Sigmoid colon (tissue), 7 donors: Measurements from ENCODE around the gene PRKCQ. TPM values are rescaled to one million over a fixed set of nuclear protein-coding genes. Genes with fewer than 3 reads are reported as not detected.

Experiments
- DNase-seq: peaks from one replicate; pipeline ENCODE4 v3.0.0-alpha.2; 2019
- H3K27ac ChIP-seq, 4 donors: fragments of 200-600 bp; sonication (generic); one replicate each; pipeline ENCODE4 v1.5.1; 2016 to 2019; ENCODE audit warnings: mild to moderate bottlenecking in 1 of 4
- H3K27me3 ChIP-seq, 3 donors: fragments of 200-600 bp; sonication (generic); one replicate each; pipeline ENCODE4 v1.5.1; 2019; ENCODE audit warnings: mild to moderate bottlenecking in 1 of 3
- H3K36me3 ChIP-seq, 4 donors: fragments of 200-600 bp; sonication (generic); one replicate each; pipeline ENCODE4 v1.5.1; 2016 to 2019
- H3K4me1 ChIP-seq, 4 donors: fragments of 200-600 bp; sonication (generic); one replicate each; pipeline ENCODE4 v1.5.1; 2017 to 2019
- H3K4me3 ChIP-seq, 4 donors: fragments of 200-600 bp; sonication (generic); one replicate each; pipeline ENCODE4 v1.5.1; 2017 to 2019; ENCODE audit warnings: mild to moderate bottlenecking in 2 of 4, moderate library complexity in 1 of 4
- H3K9me3 ChIP-seq, 4 donors: fragments of 200-600 bp in 3 of 4; sonication (generic) in 3 of 4; one replicate each; pipeline versions ENCODE4 v1.5.1 to v1.6.1; 2013 to 2019
- EP300 ChIP-seq, 4 donors: sonication (generic); formaldehyde crosslinking; IDR thresholded peaks; one replicate each; pipeline ENCODE4 v1.6.1; 2017; ENCODE audit warnings: antibody characterized with exemption in 4 of 4
- POLR2A ChIP-seq, 2 donors: fragments of 450-650 bp; IDR thresholded peaks; one replicate each; pipeline ENCODE4 v1.6.1; 2016; ENCODE audit warnings: antibody characterized with exemption in 2 of 2, mild to moderate bottlenecking in 2 of 2, moderate library complexity in 2 of 2
- POLR2AphosphoS5 ChIP-seq, 4 donors: sonication (generic); formaldehyde crosslinking; IDR thresholded peaks; one replicate each; pipeline ENCODE4 v1.6.1; 2017; ENCODE audit warnings: antibody characterized with exemption in 4 of 4
- WGBS, 2 donors: extraction: QIAGEN DNeasy Blood & Tissue Kit; methylation state at CpG; one replicate each; pipeline ENCODE4 v1.1.7; 2013; 5-methylcytosine and 5-hydroxymethylcytosine counted together
- intact Hi-C: fragments of 100-400 bp; cut with DNase I; formaldehyde crosslinking; loops from one replicate; pipeline ENCODE4 v1.15.1; 2023
- polyA plus RNA-seq, 3 donors: library from polyadenylated mRNA; stranded (reverse); fragments of 200-250 nt; gene quantifications; one replicate each; pipeline ENCODE4 v1.2.3, GENCODE V29; 2013
- total RNA-seq, 4 donors: library from RNA; depleted of rRNA; stranded (reverse); fragments of >200 nt; gene quantifications; one replicate each; pipeline ENCODE4 v1.1.0, GENCODE V29; 2016
- TF ChIP-seq, protein P1 (sequence below), 4 experiments: fragments of 450-650 bp in 3 of 4; fragments of 200-600 bp in 1 of 4; IDR thresholded peaks; one replicate each; pipeline ENCODE4 v1.5.1; 2016 to 2019; ENCODE audit warnings: antibody characterized with exemption in 4 of 4, mild to moderate bottlenecking in 3 of 4, moderate library complexity in 2 of 4
- donor health status: healthy with polysubstance abuse.
- donor health status: Bipolar disorder and iron deficiency.
- donor health status: healthy.

The PRKCQ gene
- total and polyA plus RNA-seq, 7 donors = 0.23 to 3.0 (median 0.81) TPM

- DNase-seq = no peak
- no peaks in the 10 kb centered on the region for H3K9me3 ChIP-seq
- WGBS, 2 donors = 73 to 74% methylated on average over 11 of the region's 11 CpGs
- H3K4me1 ChIP-seq = no peaks in the 10 kb centered on the region
- intact Hi-C loops = no loop called here
- no peaks in the 10 kb centered on the region for H3K36me3 ChIP-seq
- H3K27ac ChIP-seq = no peak overlapping the region
- H3K4me3 ChIP-seq = no peak overlapping the region
- TF ChIP-seq, protein P1, sequence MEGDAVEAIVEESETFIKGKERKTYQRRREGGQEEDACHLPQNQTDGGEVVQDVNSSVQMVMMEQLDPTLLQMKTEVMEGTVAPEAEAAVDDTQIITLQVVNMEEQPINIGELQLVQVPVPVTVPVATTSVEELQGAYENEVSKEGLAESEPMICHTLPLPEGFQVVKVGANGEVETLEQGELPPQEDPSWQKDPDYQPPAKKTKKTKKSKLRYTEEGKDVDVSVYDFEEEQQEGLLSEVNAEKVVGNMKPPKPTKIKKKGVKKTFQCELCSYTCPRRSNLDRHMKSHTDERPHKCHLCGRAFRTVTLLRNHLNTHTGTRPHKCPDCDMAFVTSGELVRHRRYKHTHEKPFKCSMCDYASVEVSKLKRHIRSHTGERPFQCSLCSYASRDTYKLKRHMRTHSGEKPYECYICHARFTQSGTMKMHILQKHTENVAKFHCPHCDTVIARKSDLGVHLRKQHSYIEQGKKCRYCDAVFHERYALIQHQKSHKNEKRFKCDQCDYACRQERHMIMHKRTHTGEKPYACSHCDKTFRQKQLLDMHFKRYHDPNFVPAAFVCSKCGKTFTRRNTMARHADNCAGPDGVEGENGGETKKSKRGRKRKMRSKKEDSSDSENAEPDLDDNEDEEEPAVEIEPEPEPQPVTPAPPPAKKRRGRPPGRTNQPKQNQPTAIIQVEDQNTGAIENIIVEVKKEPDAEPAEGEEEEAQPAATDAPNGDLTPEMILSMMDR (IDR thresholded peaks at IDR 0.05) = no peak
- TF ChIP-seq POLR2AphosphoS5 (IDR thresholded peaks at IDR 0.05) = no peak
- no peak for TF ChIP-seq POLR2A (IDR thresholded peaks at IDR 0.05)
- TF ChIP-seq EP300 (IDR thresholded peaks at IDR 0.05) = no peak
- H3K27me3 ChIP-seq = no peaks in the 10 kb centered on the region
These were observed 86.3 kb downstream of the PRKCQ start for GRCh38 chr10:6493521-6494441.

GRCh38 chr10:6492896-6493295 is 87.2 kb downstream of the PRKCQ start:
- intact Hi-C loops = no loop called here
- no peaks in the 10 kb centered on the region for H3K9me3 ChIP-seq
- DNase-seq = no peak
- H3K4me3 ChIP-seq = no peak overlapping the region
- no peak for TF ChIP-seq POLR2A (IDR thresholded peaks at IDR 0.05)
- no peak for TF ChIP-seq POLR2AphosphoS5 (IDR thresholded peaks at IDR 0.05)
- TF ChIP-seq, protein P1 (IDR thresholded peaks at IDR 0.05) = no peak
- TF ChIP-seq EP300 (IDR thresholded peaks at IDR 0.05) = no peak
- H3K4me1 ChIP-seq = no peaks in the 10 kb centered on the region
- no peaks in the 10 kb centered on the region for H3K27me3 ChIP-seq
- WGBS, 2 donors = 94 to 96% methylated on average over 10 of the region's 10 CpGs
- H3K27ac ChIP-seq = no peak overlapping the region
- H3K36me3 ChIP-seq = no peaks in the 10 kb centered on the region

- no peak overlapping the region for H3K27ac ChIP-seq
- intact Hi-C loops = no loop called here
- TF ChIP-seq POLR2AphosphoS5 (IDR thresholded peaks at IDR 0.05) = no peak
- H3K27me3 ChIP-seq = no peaks in the 10 kb centered on the region
- no peaks in the 10 kb centered on the region for H3K36me3 ChIP-seq
- H3K9me3 ChIP-seq = no peaks in the 10 kb centered on the region
- no peaks in the 10 kb centered on the region for H3K4me1 ChIP-seq
- H3K4me3 ChIP-seq = no peak overlapping the region
- WGBS, 2 donors = 84 to 88% methylated on average over 9 of the region's 9 CpGs
- no peak for DNase-seq
These were observed 88.1 kb downstream of the PRKCQ start for GRCh38 chr10:6491841-6492609.

DNA sequence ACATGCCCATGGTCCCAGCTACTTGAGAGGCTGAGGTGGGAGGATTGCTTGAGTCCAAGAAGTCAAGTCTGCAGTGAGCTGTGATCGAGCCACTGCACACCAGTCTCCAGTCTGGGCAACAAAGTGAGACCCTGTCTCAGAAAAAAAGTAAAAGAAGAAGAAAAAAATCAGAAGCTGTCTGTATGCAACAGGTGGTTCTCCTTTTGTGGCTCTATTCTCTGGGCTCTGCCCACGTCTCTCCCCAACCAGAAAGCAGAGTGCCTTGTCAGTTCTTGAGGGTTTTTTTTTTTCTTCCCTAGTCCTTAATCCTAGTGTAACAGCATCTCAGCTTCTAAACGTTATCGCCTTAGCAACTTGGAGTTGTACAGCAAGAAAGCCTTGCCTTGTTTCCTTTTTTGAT is 89.5 kb downstream of the PRKCQ start:
- WGBS, 2 donors = 70 to 84% methylated on average over 4 of the region's 4 CpGs
- H3K36me3 ChIP-seq = no peaks in the 10 kb centered on the region
- H3K4me3 ChIP-seq = no peak overlapping the region
- no peaks in the 10 kb centered on the region for H3K27me3 ChIP-seq
- TF ChIP-seq, protein P1 (IDR thresholded peaks at IDR 0.05) = no peak
- no peak for TF ChIP-seq EP300 (IDR thresholded peaks at IDR 0.05)
- intact Hi-C loops = no loop called here
- DNase-seq = no peak
- H3K9me3 ChIP-seq = no peaks in the 10 kb centered on the region
- no peaks in the 10 kb centered on the region for H3K4me1 ChIP-seq
- H3K27ac ChIP-seq = no peak overlapping the region

GRCh38 chr10:6487920-6488319 is 92.2 kb downstream of the PRKCQ start:
- Histone ChIP-seq H3K27me3 (no peaks in the 10 kb centered on the region), H3K9me3 (no peaks in the 10 kb centered on the region), H3K27ac (no peak overlapping the region), H3K4me3 (no peak overlapping the region), H3K36me3 (no peaks in the 10 kb centered on the region), H3K4me1 (no peaks in the 10 kb centered on the region)
- 91 to 93% methylated on average over 5 of the region's 5 CpGs for WGBS, 2 donors
- DNase-seq = no peak
- TF ChIP-seq POLR2A (IDR thresholded peaks at IDR 0.05) (no peak), EP300 (IDR thresholded peaks at IDR 0.05) (no peak), POLR2AphosphoS5 (IDR thresholded peaks at IDR 0.05) (no peak)
- TF ChIP-seq, protein P1 (IDR thresholded peaks at IDR 0.05) = no peak
- intact Hi-C loops = no loop called here
